GM12878 (cell line): ENCODE results near the gene CDK3. TPM values are rescaled to one million over a fixed set of nuclear protein-coding genes. Genes with fewer than 3 reads are reported as not detected.

Experiments
- ATAC-seq: fragments of 200-7000 bp; cut with Tn5 transposase; 3 replicates; pipeline ENCODE4 v1.9.1; 2020; ENCODE audit warnings: mild to moderate bottlenecking, moderate library complexity
- BruUV-seq: library from RNA; stranded (reverse); fragments of 400-500 nt; replicated peaks from 2 replicates; lab custom pipeline; 2021; lab: Mats Ljungman, UMichigan
- CTCF ChIA-PET: fragments of 300-600 bp; sonication (Branson Sonifier 250); formaldehyde crosslinking; extraction: SDS; loops from one replicate; lab custom pipeline; 2021; ENCODE audit warnings: inconsistent platforms; lab: Yijun Ruan, JAX
- POLR2A ChIA-PET: fragments of 350-600 bp; formaldehyde crosslinking; extraction: SDS; loops from one replicate; lab custom pipeline; 2021; ENCODE audit warnings: inconsistent platforms; lab: Charles Lee
- RAD21 ChIA-PET: fragments of 300-600 bp; sonication (Branson Sonifier 250); formaldehyde crosslinking; loops from one replicate; lab custom pipeline; 2023; ENCODE audit warnings: antibody characterized with exemption; ENCODE audit not compliant: unreplicated experiment; lab: Charles Lee
- SMC1A ChIA-PET: fragments of 300-600 bp; sonication (Branson Sonifier 250); formaldehyde crosslinking; loops from one replicate; lab custom pipeline; 2023; ENCODE audit not compliant: unreplicated experiment, uncharacterized antibody; lab: Charles Lee
- DNase-seq: peaks from one replicate; pipeline ENCODE4 v3.0.0-alpha.2; 2011; ENCODE audit warnings: low read depth, low spot score
- FAIRE-seq: peaks from 3 replicates; lab custom pipeline; 2011; peaks lifted over from hg19 to GRCh38; lab: Jason Lieb, UNC
- H2AFZ ChIP-seq: 2 replicates; pipeline ENCODE4 v1.6.0; 2011; ENCODE audit warnings: low read depth, low read length, control low read depth; ENCODE audit not compliant: control insufficient read depth
- H3K27ac ChIP-seq: 2 replicates; pipeline ENCODE4 v1.5.1; 2011; ENCODE audit warnings: control low read depth; ENCODE audit not compliant: control insufficient read depth, insufficient read depth
- H3K27me3 ChIP-seq, 2 experiments: replicated peaks in 1 of 2; 2 replicates each; pipeline versions ENCODE4 v1.6.0 to v1.6.1; 2011; ENCODE audit warnings: low read length in 1 of 2; ENCODE audit not compliant: control insufficient read depth in 2 of 2, insufficient read depth in 2 of 2
- H3K36me3 ChIP-seq, 2 experiments: 2 replicates each; pipeline ENCODE4 v1.5.1; 2011; ENCODE audit warnings: low read length in 1 of 2; ENCODE audit not compliant: control insufficient read depth in 2 of 2, insufficient read depth in 2 of 2
- H3K4me1 ChIP-seq: 2 replicates; pipeline ENCODE4 v1.6.1; 2011; ENCODE audit warnings: mild to moderate bottlenecking, low read length, moderate library complexity, mixed read lengths; ENCODE audit not compliant: control insufficient read depth, insufficient read depth
- H3K4me2 ChIP-seq: 2 replicates; pipeline ENCODE4 v1.6.0; 2011; ENCODE audit warnings: control low read depth; ENCODE audit not compliant: control insufficient read depth, insufficient read depth
- H3K4me3 ChIP-seq: fragments of 200-600 bp; sonication (generic); 2 replicates; pipeline ENCODE4 v1.5.1; 2016
- H3K79me2 ChIP-seq: 2 replicates; pipeline ENCODE4 v1.6.0; 2011; ENCODE audit warnings: low read length; ENCODE audit not compliant: control insufficient read depth, insufficient read depth
- H3K9ac ChIP-seq: 2 replicates; pipeline ENCODE4 v1.8.0; 2011; ENCODE audit warnings: low read length, control low read depth, mixed read lengths; ENCODE audit not compliant: control insufficient read depth, insufficient read depth
- H3K9me3 ChIP-seq: replicated peaks from 3 replicates; pipeline ENCODE4 v1.5.1; 2011; ENCODE audit warnings: mild to moderate bottlenecking, low read length; ENCODE audit not compliant: control insufficient read depth, insufficient read depth
- H4K20me1 ChIP-seq: 2 replicates; pipeline ENCODE4 v1.6.0; 2011; ENCODE audit not compliant: control insufficient read depth, insufficient read depth
- CBFB ChIP-seq: IDR thresholded peaks from 2 replicates; pipeline ENCODE4 v1.6.1; 2016; ENCODE audit warnings: antibody characterized with exemption, low read depth
- CHD1 ChIP-seq: IDR thresholded peaks from 2 replicates; pipeline ENCODE4 v1.6.1; 2012; ENCODE audit warnings: low read depth, low read length, improper control_type of control experiment
- CREB1 ChIP-seq: IDR thresholded peaks from 2 replicates; pipeline ENCODE4 v1.6.1; 2012; ENCODE audit warnings: low read depth, mild to moderate bottlenecking, inconsistent platforms
- FOXK2 ChIP-seq: fragments of 450-650 bp; IDR thresholded peaks from 2 replicates; pipeline ENCODE4 v1.6.1; 2017; ENCODE audit warnings: mild to moderate bottlenecking, moderate library complexity
- HDAC6 ChIP-seq: fragments of 200-600 bp; sonication (generic); IDR thresholded peaks from one replicate; pipeline ENCODE4 v1.8.0; 2017; ENCODE audit warnings: antibody characterized with exemption; ENCODE audit not compliant: unreplicated experiment
- IKZF1 ChIP-seq: fragments of 450-650 bp; conservative IDR thresholded peaks from 2 replicates; pipeline ENCODE4 v1.6.1; 2017; ENCODE audit warnings: antibody characterized with exemption, mild to moderate bottlenecking
- SREBF2 ChIP-seq: IDR thresholded peaks from 2 replicates; pipeline ENCODE4 v1.6.1; 2012; ENCODE audit warnings: mild to moderate bottlenecking, low read length
- SRF ChIP-seq, 2 experiments: IDR thresholded peaks; 2 replicates each; pipeline ENCODE4 v1.6.1; 2011; ENCODE audit warnings: low read depth in 2 of 2, low read length in 2 of 2, mild to moderate bottlenecking in 1 of 2, moderate library complexity in 1 of 2
- ZBED1 ChIP-seq: IDR thresholded peaks from 2 replicates; pipeline ENCODE4 v1.6.1; 2016; ENCODE audit warnings: borderline replicate concordance
- ZNF217 ChIP-seq: fragments of 450-650 bp; IDR thresholded peaks from 2 replicates; pipeline ENCODE4 v1.6.1; 2017; ENCODE audit warnings: antibody characterized with exemption, mild to moderate bottlenecking
- WGBS: methylation state at CpG from one replicate; pipeline ENCODE4 v1.1.6; 2016; ENCODE audit warnings: low lambda C conversion rate; ENCODE audit not compliant: insufficient replicate concordance, insufficient coverage; ENCODE audit errors: missing lambda C conversion rate; 5-methylcytosine and 5-hydroxymethylcytosine counted together
- in situ Hi-C: fragments of 300-500 bp; cut with MboI; formaldehyde crosslinking; loops from 9 replicates; pipeline ENCODE4 v1.14.3; 2018; ENCODE audit warnings: mixed read lengths
- intact Hi-C: fragments of 100-400 bp; cut with micrococcal nuclease; formaldehyde crosslinking; loops from one replicate; pipeline ENCODE4 v1.14.2; 2022; ENCODE audit not compliant: unreplicated experiment
- polyA plus RNA-seq, 11 experiments: library from polyadenylated mRNA; depleted of rRNA in 4 of 11; unstranded in 6 of 11; stranded (reverse) in 5 of 11; fragments of >200 nt; fragmentation: Nextera tagmentation in 4 of 11; fragmentation: Illumina TruSeq in 1 of 11; extraction: Ambion mirVana in 4 of 11; extraction: Trizol in 1 of 11; gene quantifications; 1 replicate in 1 of 11; 2 replicates in 10 of 11; pipeline versions ENCODE4 v1.2.1 to v1.2.3, GENCODE V29; 2011 to 2016; ENCODE audit warnings: inconsistent platforms in 2 of 11, missing spikeins in 2 of 11, low read depth in 1 of 11
- total RNA-seq, 4 experiments: library from RNA; depleted of rRNA in 3 of 4; stranded (reverse); fragments of >200 nt in 3 of 4; fragmentation: Illumina TruSeq in 1 of 4; extraction: Trizol in 1 of 4; gene quantifications; 2 replicates each; pipeline versions ENCODE4 v1.2.1 to v1.2.3, GENCODE V29; 2013 to 2021
- TF ChIP-seq, protein P1 (sequence below): IDR thresholded peaks from 2 replicates; pipeline ENCODE4 v1.6.1; 2012; ENCODE audit warnings: low read length, inconsistent platforms
- TF ChIP-seq, protein P2 (sequence below): fragments of 450-650 bp; IDR thresholded peaks from 2 replicates; pipeline ENCODE4 v1.6.1; 2017; ENCODE audit warnings: mild to moderate bottlenecking
- TF ChIP-seq, protein P3 (sequence below): fragments of 450-650 bp; IDR thresholded peaks from 2 replicates; pipeline ENCODE4 v1.6.1; 2017; ENCODE audit warnings: low read depth, mild to moderate bottlenecking, moderate library complexity
- TF ChIP-seq, protein P4 (sequence below): IDR thresholded peaks from 2 replicates; pipeline ENCODE4 v1.6.1; 2012; ENCODE audit warnings: low read depth, low read length, improper control_type of control experiment
- TF ChIP-seq, protein P5 (sequence below): fragments of 450-650 bp; IDR thresholded peaks from 2 replicates; pipeline ENCODE4 v1.6.1; 2016; ENCODE audit warnings: mild to moderate bottlenecking

Gene CDK3
- total and polyA plus RNA-seq, 10 of the 15 experiments (the other 5 are each of a cell fraction or from before 2014, with no cell fraction given), result 1.1 to 7.1 (median 4.2) TPM

DNA sequence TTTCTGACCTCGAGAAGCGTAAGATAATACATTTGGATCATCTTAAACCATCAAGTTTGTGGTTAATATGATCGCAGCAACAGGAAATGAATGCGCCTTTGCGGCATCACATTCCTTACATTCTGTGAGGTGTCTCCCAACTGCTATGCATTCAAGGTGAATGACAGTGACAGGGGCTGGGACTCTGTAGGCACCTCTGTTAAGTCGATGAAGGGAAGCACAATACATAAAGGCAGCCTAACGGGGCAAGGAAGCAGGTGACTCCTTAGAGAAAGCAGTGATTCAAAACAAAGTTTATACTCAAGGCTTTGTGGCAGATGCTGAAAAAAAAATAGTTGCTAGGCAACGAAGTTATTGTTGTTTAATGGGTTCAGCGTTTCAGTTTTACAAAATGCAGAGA is 48.1 kb downstream of the CDK3 start (continued):
- TF ChIP-seq, protein P1, sequence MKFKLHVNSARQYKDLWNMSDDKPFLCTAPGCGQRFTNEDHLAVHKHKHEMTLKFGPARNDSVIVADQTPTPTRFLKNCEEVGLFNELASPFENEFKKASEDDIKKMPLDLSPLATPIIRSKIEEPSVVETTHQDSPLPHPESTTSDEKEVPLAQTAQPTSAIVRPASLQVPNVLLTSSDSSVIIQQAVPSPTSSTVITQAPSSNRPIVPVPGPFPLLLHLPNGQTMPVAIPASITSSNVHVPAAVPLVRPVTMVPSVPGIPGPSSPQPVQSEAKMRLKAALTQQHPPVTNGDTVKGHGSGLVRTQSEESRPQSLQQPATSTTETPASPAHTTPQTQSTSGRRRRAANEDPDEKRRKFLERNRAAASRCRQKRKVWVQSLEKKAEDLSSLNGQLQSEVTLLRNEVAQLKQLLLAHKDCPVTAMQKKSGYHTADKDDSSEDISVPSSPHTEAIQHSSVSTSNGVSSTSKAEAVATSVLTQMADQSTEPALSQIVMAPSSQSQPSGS, result no peak
- TF ChIP-seq, protein P2, sequence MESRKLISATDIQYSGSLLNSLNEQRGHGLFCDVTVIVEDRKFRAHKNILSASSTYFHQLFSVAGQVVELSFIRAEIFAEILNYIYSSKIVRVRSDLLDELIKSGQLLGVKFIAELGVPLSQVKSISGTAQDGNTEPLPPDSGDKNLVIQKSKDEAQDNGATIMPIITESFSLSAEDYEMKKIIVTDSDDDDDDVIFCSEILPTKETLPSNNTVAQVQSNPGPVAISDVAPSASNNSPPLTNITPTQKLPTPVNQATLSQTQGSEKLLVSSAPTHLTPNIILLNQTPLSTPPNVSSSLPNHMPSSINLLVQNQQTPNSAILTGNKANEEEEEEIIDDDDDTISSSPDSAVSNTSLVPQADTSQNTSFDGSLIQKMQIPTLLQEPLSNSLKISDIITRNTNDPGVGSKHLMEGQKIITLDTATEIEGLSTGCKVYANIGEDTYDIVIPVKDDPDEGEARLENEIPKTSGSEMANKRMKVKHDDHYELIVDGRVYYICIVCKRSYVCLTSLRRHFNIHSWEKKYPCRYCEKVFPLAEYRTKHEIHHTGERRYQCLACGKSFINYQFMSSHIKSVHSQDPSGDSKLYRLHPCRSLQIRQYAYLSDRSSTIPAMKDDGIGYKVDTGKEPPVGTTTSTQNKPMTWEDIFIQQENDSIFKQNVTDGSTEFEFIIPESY, result no peak
- no peak for TF ChIP-seq CHD1
- TF ChIP-seq, all 136 proteins: peak for 0

DNA sequence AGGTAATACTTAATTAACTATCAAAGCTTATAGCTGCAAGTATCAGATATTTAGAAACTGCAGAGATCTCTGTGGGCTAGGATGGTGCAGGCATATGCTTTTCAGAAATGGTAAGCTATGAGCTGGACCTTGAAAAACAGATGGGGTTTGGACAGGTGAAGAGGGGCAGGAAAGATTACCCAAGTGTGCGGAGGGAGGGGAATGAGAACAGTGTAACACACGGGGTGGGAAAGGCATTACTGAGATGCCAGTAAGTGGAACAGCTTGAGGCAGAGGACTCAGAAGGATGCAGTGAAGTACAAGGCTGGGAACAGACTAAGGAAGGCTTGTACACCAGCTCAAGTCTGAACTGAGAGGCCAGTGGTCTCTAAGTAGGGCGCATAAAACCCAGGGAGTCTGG is 48.6 kb downstream of the CDK3 start:
- no peak overlapping the region for H3K4me2 ChIP-seq
- no TSS peak for BruUV-seq
- peaks cover 29 to 43% of the 10 kb centered on the region in 2 experiments for H3K36me3 ChIP-seq
- no peak overlapping the region for H2AFZ ChIP-seq
- SMC1A ChIA-PET, result no interaction called here
- ATAC-seq, result no peak
- intact Hi-C loops, result no loop called here
- CTCF ChIA-PET, result interaction anchor here (0.7 to 1.4 kb wide), 2 partner anchors 9 to 35 kb away, joined by 4 to 5 read pairs; no protein-coding TSS in a partner anchor
- TF ChIP-seq ZBED1 (no peak), SRF (IDR thresholded peaks at IDR 0.05; ENCODE audit: low read depth in 2 of 2, low read length in 2 of 2) (no peak), FOXK2 (no peak), CBFB (no peak), IKZF1 (no peak), SREBF2 (no peak), HDAC6 (no peak), CREB1 (no peak), ZNF217 (no peak)
- TF ChIP-seq, protein P3, sequence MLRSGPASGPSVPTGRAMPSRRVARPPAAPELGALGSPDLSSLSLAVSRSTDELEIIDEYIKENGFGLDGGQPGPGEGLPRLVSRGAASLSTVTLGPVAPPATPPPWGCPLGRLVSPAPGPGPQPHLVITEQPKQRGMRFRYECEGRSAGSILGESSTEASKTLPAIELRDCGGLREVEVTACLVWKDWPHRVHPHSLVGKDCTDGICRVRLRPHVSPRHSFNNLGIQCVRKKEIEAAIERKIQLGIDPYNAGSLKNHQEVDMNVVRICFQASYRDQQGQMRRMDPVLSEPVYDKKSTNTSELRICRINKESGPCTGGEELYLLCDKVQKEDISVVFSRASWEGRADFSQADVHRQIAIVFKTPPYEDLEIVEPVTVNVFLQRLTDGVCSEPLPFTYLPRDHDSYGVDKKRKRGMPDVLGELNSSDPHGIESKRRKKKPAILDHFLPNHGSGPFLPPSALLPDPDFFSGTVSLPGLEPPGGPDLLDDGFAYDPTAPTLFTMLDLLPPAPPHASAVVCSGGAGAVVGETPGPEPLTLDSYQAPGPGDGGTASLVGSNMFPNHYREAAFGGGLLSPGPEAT, result no peak
- TF ChIP-seq, protein P4, sequence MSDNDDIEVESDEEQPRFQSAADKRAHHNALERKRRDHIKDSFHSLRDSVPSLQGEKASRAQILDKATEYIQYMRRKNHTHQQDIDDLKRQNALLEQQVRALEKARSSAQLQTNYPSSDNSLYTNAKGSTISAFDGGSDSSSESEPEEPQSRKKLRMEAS, result no peak
- TF ChIP-seq, protein P5, sequence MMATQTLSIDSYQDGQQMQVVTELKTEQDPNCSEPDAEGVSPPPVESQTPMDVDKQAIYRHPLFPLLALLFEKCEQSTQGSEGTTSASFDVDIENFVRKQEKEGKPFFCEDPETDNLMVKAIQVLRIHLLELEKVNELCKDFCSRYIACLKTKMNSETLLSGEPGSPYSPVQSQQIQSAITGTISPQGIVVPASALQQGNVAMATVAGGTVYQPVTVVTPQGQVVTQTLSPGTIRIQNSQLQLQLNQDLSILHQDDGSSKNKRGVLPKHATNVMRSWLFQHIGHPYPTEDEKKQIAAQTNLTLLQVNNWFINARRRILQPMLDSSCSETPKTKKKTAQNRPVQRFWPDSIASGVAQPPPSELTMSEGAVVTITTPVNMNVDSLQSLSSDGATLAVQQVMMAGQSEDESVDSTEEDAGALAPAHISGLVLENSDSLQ, result no peak
- no peak for DNase-seq
- no peak for FAIRE-seq
- H3K79me2 ChIP-seq, result no peaks in the 10 kb centered on the region
- no peak overlapping the region for H3K4me3 ChIP-seq
- no peaks in the 10 kb centered on the region for H4K20me1 ChIP-seq
- whole genome bisulfite sequencing, result 64% methylated on average over 3 of the region's 3 CpGs
- RAD21 ChIA-PET, result interaction anchor here (1.1 kb wide), 1 partner anchor 230 kb away, joined by 4 read pairs; no protein-coding TSS in a partner anchor
- POLR2A ChIA-PET, result interaction anchor here (0.5 to 0.6 kb wide), 2 partner anchors 133 to 287 kb away, joined by 3 to 4 read pairs; no protein-coding TSS in a partner anchor
- peaks cover 11% of the 10 kb centered on the region for H3K4me1 ChIP-seq
- in situ Hi-C loops, result no loop called here
- H3K27ac ChIP-seq, result no peak overlapping the region
- no peak overlapping the region for H3K9ac ChIP-seq
- H3K9me3 ChIP-seq, result no peaks in the 10 kb centered on the region
- no peaks in the 10 kb centered on the region for H3K27me3 ChIP-seq
